GDM1 (cell line): ENCODE data around the gene DLL3.

Experiments
- DNase-seq: peaks from one replicate; lab custom pipeline; 2025; lab: John Stamatoyannopoulos, UW

Gene DLL3

DNA sequence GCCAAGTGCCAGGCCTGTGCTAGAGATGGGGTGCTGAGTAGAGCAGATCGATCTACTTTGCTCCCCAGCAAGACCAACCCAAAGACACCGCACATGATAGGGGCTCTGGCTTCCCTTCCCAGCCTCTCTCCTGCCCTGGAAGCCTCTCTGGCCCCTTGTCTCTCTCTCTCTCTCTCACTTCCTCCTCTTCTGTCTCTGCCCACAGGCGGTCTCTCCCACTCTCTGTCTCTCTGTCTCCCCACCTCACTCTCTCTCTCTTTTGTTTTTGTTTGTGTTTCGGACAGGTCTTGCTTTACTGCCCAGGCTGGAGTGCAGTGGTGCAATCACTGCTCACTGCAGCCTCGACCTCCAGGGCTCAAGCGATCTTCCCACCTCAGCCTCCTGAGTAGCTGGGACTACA lies 17.5 kb downstream of the DLL3 start:
- no peak for DNase-seq

DNA sequence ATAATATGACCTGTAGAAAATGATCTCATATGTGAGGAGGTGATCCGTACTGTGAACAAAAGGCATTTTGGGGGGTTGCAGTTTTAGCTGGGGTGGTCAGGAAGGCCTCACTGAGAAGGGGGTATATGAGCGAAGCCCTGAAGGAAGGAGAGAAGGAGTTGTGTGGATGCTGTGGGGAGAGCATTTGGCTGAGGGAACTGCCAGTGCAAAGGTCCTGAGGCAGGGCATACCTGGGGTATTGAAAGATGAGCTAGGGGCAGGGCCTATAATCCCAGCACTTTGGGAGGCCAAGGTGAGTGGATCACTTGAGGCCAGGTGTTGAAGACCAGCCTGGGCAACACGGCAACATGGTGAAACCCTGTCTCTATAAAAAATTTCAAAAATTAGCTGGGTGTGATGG lies 18.7 kb downstream of the DLL3 start:
- DNase-seq, result no peak

DNA sequence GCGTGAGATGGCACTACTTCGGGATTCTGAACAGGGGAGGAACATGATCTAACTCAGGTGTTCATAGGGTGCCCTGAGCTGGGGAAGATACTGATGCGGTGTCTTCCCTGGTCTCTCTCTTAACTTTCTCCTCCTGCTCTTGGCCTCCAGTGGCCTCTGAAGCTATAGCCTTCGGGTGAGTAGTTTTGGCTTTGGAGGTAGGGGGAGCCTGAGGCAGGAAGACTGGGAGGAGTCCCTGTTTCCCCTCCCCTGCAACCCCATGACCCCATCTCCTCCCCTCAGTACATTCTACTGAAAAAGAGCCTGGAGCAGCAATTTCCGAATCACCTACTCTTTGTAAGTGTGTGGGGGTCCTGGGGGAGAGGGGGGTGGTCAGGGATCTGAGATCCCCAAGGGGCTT lies 19.7 kb downstream of the DLL3 start:
- DNase-seq, result no peak

DNA sequence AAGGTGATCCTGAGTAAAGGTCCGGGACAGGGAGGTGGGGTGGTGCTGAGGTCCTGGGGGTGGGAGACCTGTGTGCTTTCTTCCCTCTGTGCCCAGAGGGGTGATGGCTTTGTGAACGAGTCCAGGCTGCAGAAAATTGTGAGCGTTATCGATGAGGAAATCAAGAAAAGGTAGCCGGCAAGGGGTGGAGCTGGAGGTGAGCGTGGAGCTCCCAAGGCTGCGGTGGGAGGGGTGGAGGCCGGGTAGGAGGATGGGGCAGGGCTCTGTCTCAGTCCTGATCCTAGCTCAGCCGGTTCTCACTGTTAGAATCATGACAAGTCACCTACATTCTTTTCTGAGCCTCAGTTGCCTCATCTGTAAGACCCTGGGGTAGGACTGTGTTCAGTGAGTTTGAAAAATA lies 20.2 kb downstream of the DLL3 start:
- DNase-seq, result no peak

DNA sequence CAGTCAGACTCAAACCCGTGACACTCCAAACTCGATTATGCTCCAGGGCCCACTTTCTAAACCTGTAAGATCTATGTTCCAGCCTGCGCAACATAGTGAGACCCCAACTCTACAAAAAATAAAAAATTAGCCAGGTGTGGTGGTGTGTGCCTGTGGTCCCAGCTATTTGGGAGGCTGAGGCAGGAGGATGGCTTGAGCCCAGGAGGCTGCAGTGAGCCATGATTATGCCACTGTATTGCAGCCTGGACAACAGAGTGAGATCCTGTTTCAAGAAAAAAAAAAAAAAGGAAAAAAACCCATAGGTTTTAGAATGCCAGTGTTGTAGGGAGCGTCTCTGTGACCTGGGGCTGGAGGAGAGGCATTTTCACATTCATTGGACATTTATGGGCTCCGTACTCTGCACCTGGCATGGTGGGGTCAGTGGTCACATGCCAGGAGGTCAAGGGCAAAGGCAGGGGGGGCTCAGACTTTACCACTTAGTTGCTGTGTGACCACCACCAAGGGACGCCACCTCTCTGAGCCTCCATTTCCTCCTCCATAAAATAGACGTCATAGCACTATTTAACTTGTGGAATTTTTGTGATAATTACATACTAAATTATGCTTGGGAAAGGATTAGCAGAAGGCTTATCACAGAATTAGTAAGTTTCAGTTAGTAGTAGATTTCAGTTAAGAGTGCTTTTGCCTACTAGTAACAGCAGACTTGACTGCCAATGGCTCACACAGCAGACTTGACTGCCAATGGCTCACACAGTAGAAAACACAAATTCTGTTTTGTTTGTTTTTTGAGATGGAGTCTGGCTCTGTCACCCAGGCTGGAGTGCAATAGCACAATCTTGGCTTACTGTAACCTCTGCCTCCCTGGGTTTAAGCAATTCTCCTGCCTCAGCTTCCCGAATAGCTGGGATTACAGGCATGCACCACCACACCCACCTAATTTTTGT lies 22.1 kb downstream of the DLL3 start:
- DNase-seq, result no peak

DNA sequence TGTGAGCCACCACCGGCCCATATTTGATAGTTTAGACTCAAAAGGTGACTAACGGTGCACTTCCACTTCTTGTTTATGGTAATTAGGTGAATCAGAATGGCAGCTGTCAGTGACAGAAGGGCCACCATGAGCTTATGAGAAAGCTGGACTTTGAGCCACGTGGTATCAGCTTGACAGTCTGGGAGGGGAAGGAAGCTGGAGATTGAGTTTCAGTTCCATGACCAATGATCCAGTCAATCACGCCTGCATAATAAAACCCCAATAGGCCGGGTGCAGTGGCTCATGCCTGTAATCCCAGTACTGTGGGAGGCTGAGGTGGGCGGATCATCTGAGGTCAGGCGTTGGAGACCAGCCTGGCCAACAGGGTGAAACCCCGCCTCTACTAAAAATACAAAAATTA lies 25.7 kb downstream of the DLL3 start:
- DNase-seq, result no peak

DNA sequence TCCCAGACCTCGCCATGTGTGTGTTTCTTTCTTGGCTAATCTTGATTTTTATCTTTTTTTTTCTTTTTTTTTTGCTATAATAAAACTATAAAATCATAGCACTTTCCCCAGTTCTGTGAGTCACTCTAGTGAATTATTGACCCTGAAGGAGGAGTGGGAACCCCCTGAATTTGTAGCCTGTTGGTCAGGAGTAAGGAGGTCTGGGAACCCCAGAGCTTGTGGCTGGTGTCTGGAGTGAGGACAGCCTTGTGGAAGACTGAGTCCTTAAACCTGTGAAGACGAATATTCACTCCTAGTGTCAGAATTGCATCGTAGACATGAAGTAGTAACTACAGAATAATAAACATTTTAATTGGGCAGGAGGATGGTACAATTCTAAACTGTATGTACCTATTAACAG lies 26.5 kb downstream of the DLL3 start:
- no peak for DNase-seq

DNA sequence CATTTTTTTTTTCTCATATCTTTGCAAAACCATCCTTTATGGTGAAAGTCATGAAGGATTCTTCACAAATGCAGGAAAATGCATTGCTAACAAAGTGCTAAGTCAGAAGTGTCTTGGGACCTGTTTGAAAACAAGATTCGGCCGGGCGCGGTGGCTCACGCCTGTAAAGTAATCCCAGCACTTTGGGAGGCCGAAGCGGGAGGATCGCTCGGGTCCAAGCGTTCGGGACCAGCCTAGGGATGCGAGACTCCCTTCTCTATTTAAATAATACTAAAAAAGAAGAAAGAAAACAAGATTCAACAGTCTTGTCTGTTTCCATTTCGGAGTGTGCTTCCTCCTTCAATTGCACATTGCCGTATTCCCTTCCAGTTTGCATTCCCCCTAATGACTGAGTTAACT lies 33.1 kb downstream of the DLL3 start:
- DNase-seq, result no peak

DNA sequence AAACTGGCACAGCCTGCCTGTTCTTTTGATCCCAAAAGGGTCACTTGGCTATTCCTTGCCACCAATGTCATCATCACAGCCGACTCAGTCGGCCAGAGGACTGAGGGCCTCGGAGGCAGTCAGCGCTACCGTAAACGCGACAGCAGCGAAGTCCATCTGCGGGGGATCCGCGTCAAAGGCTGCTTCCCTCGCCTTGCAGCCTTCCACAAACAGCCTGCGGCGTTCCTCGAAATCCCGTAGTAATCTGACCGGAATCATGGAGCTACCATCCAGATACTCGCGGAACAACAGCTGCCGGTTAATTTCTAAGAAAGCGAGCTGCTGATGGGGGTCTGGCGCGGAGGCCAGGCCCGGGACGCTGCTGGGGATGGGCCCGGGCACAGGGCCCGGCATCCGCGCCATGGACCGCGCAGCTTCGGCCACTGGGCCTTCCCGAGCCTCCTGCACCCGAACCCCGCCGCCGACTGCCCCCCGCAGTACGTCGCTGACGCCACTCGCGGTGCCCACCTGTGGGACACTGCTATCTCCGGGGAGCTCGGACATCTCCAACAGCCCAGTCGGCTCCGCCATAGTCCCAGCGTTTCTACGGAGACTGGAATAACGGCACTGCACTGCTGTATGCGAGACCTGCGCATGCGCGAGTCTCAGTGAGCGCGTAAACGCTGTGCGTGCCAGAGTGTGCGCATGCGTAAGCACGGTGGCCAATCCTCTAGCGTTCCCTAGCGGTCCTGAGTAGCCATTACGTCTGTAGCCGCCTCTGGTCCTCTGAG lies 33.7 kb downstream of the DLL3 start, which contains the start of gene EID2B:
Gene EID2B, minus strand, starts transcription at position 620 of the 770 bp plus-strand sequence. Its CDS starts 50 bp downstream, at position 570.
- peak; percentile 95 for DNase-seq

DNA sequence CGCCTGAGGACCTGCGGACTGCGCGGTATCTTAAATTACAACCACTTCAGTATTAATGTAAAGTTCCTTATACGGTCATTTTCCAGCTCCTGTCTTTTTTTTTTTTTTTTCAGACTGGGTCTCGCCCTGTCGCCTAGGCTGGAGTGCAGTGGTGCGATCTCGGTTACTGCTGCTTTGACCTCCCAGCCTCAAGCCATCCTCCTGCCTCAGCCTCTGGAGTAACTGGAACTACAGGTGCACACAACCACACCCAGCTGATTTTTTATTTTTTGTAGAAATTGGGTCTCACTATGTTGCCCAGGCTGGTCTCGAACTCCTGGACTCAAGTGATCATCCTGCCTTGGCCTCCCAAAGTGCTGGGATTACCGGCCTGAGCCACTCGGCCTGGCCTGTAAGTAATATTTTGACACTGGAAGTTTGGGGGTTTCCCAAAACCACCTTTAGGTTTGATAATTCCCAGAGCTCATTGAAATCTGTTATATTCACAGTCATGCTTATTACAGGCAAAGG lies 34.3 kb downstream of the DLL3 start:
- DNase-seq, result no peak

DNA sequence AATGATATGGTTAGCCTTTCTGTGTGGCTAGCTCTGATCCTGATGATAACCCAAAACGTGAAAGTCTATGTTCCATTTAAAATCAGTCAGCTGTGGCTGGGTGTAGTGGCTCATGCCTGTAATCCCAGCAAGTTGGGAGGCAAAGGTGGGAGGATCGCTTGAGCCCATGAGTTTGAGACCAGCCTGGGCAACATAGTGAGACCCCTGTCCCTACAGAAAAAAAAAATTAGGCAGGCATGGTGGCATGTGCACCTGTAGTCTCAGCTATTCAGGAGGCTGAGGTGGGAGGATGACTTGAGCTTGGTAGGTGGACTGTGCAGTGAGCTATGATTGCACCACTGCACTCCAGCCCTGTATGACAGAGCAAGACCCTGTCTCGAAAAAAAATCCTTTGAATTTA lies 35.0 kb downstream of the DLL3 start:
- DNase-seq, result no peak

DNA sequence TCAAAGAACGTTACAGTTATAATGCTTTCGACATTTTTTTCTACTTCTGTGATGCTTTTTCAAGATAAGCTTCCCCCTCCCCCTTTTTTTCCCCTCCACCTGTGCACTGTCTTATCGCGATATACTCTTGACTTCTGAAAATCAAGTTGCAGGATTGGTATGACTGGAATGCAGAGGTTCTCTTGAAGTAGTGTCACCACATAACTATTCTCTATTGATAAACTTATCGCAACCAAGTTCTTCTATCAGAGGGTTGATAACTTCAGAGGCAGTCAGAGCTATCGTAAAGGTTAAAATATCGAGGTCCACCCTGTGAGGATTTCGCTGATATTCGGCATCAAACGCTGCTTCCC lies 40.4 kb downstream of the DLL3 start:
- no peak for DNase-seq

DNA sequence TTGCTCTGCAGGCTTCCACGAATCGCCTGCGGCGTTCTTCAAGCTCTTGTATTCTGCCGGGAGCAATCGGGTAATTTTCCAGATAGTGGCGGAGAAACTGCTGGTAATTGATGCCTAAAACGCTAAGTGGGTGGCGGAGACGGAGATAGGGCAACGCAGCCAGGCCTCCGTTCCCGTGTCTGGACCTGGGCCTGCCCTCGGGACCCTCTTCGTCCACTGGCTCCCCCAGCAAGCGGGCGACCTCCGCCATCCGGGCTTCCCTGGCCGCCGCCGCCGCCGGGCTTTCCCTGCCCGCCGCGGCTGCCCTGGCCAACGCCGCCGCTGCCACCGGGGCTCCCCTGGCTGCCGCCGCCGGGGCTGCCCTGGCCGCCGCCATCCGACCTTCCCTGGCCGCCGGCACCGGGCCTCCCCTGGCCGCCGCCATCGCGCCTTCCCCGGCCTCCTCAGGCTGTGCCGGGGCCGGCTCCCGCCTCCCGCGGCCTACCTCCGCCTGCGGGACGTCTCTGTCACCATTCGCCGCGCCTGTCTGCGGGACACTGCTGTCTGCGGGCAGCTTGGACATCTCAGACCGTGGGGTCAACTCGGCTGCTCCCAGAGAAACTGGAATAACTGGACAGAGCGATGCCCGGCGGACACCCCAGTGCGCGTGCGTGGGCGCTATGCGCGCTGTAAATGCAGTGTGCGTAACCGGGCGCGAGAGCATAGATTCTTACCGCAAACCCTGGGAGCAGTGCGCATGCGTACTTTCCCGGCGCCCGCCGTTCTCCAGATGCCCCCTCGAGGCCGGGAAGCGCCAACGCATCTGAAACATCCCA lies 41.0 kb downstream of the DLL3 start, which contains the start of gene EID2:
Gene EID2, minus strand, starts transcription at position 644 of the 815 bp plus-strand sequence. Its CDS starts 82 bp downstream, at position 562.
- DNase-seq, result peak; percentile 90

DNA sequence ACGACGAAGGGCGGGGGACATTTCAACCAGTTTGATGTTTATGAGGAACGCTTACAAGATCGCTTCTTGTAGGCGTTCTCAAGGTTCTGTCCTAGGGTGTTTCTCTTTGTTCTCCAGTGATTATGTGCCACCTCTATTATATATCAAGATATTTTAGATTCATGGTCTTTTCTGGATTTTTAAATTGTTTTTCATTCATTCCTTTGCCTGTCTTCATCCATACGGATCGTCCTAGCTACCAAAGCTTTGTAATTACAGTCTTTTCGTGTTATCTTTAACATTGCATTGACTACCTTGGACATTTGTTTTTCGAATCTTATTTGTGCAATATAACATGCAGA lies 41.6 kb downstream of the DLL3 start:
- no peak for DNase-seq

DNA sequence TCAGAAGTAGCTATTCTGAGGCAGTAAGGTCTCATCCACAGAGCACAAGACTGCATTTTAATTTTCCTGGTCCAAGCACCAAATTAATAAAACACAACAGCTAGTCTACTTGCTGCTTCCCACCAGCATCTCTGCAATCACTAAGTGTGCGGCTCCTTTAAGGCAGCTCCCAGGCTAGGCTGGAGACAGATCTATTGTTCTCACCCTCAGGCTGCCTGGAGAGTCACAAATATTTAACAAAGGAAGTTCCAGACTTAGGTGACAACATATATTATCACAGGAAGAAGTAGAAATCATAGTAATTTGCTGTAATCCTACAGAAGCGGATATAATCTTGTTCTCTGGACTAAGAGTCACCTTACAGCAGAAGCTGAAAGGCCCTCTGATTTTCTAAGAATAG lies 43.5 kb downstream of the DLL3 start:
- no peak for DNase-seq

DNA sequence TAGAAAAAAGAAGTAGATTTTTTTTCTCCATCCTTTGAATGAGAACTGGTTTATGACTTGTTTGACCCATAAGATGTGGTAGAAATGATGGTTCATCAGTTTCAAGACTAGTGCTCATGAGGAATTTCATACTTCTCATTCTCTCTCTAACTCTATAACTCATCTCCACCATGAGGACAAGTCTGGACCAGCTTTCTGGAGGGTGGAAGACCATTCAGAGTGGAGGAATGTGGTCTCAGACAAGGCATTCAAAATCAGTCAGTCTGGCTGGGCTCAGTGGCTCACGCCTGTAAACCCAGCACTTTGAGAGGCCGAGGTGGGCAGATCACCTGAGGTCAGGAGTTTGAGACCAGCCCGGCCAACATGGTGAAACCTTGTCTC lies 44.7 kb downstream of the DLL3 start:
- no peak for DNase-seq

DNA sequence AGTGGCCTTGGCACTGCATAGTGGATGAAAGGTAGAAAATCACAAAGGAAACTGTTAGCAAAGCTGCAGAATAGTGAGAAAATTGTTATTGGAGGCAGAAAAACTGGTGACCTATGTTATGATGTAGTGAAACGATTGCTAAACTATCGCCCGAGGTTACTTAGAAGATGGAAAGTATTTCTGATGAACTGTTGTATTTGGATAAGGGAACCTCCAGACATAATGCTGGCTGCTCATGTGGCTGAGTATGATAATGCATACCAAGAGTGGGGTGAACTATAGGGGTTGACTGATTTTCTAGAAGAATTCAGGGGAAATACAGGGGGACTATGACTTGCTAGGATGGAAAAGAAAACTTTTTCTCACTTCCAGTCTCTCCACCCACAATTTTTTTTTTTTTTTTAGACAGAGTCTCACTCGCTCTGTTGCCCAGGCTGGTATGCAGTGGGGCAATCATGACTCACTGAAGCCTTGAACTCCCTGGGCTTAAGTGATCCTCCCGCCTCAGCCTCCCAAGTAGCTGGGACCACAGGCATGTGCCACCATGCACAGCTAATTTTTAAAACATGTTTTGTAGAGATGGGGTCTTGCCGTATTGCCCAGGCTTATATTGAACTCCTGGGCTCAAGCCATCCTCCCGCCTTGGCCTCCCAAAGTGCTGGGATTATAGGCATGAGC lies 45.6 kb downstream of the DLL3 start:
- no peak for DNase-seq

DNA sequence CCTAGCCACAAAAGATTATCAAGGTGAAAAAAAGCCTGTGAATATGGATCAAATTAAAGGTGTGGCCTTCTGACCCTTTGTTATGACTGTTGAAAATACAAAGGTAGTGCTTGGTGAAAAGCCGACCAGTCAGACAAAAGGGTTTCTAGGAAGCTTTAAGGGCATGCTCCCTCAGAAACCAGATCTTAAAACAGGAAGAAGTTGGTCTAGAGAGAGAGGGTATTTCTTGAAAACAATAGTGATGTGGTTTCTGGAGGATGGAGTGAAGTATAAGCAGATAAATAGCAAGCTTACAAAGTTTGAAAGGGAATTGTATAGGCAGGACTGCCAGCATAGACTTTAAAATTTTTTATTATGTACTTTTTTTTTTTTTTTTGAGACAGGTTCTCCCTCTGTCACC lies 46.2 kb downstream of the DLL3 start:
- DNase-seq, result no peak

DNA sequence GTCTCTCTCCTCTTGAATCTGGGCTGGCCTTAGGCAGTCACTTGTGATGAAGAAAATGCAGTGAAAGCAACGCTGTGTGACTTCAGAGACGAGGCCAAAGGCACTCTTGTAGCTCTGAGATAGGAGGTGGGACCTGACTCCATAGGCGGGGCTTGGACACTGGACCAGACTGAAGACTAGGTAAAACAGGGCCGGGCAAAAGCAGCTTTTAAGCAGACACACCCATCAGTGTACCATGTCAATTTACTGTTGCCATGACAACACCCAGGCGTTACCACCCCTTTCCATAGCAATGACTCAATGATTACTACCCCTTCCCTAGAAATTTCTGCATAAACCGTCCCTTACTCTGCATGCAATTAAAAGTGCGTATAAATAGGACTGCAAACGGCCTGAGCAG lies 47.9 kb downstream of the DLL3 start:
- no peak for DNase-seq

DNA sequence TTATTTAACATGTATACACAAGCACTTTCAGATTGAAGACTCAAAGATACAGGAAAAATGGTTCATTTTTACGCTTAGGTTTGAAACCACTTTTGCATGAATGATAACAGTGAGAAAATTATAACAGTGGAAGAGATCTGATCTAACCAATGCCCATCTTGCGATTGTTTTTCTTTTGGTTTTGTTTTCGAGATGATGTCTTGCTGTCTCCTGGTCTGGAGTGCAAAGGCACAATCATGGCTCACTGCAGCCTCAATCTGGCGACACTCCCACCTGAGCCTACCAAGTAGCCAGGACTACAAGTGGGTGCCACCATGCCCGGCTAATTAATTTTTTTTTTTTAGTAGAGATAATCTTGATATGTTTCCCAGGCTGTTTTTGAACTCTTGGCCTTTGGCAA lies 51.5 kb downstream of the DLL3 start:
- DNase-seq, result no peak

DNA sequence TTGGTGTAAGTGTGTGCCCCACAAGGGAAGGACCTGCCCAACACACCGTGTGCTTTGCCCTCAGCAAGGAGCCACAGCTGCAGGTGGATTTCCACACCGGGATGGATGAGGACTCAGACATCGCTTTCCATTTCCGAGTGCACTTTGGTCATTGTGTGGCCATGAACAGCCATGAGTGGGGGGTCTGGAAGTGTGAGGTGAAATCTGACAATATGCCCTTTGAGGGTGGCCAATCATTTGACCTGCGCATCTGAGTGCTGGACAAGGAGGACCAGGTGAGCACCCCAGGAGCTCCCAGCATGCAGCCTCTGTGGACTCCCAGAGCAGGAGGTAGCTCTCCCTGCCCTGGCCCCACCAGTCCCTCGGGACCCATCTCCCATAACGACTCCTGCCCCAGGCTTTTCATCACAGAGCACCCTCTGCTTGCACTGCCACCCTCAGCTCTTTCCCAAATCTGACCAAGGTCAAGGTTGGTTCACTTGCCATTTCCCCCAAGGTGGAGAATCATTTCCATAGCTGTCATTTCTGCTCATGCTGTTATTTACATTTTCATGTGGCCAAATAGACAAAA lies 54.4 kb downstream of the DLL3 start:
- DNase-seq, result no peak
